T47D (cell line): ENCODE measurements around the gene USP35.
A peak's percentile ranks its signal among the peaks of the same experiment; 100 is the strongest.

ENCODE experiments used
- DNase-seq, 2 experiments: peaks; one replicate each; pipeline versions ENCODE4 v3.0.0 to v3.0.0-alpha.2; 2011 to 2012; ENCODE audit warnings: low read depth in 1 of 2, low spot score in 1 of 2
- JUND ChIP-seq: IDR thresholded peaks from 2 replicates; pipeline ENCODE4 v1.6.1; 2012; ENCODE audit warnings: low read depth
- in situ Hi-C: cut with HindIII; loops from 2 replicates; pipeline ENCODE4 v1.10.0; 2016; ENCODE audit warnings: low sequenced_read_pairs, low pct_unique_long_range_greater_than_20kb

USP35 gene

GRCh38 chr11:78179459-78180071 lies 9.2 kb upstream of the USP35 start:
- DNase-seq = no peak
- no peak for TF ChIP-seq JUND
- in situ Hi-C loops = no loop called here

- TF ChIP-seq JUND = no peak
- in situ Hi-C loops = no loop called here
- no peak for DNase-seq
These were observed 8.0 kb upstream of the USP35 start for GRCh38 chr11:78180751-78181150.

GRCh38 chr11:78181185-78181584 lies 7.5 kb upstream of the USP35 start:
- no peak for TF ChIP-seq JUND
- in situ Hi-C loops = no loop called here
- DNase-seq = no peak

GRCh38 chr11:78187366-78188285 lies 1.1 kb upstream of the USP35 start:
- in situ Hi-C loops = no loop called here
- peak in 1 of 2 experiments; percentile 58 for DNase-seq
- TF ChIP-seq JUND = no peak

GRCh38 chr11:78189174-78189724 lies 530 bp downstream of the USP35 start:
- in situ Hi-C loops = no loop called here
- no peak for DNase-seq
- TF ChIP-seq JUND = no peak

- no peak for TF ChIP-seq JUND
- no peak for DNase-seq
- in situ Hi-C loops = no loop called here
These were observed 1.1 kb downstream of the USP35 start for GRCh38 chr11:78189851-78190250.

GRCh38 chr11:78190374-78190773 lies 1.7 kb downstream of the USP35 start:
- no peak for TF ChIP-seq JUND
- in situ Hi-C loops = no loop called here
- no peak for DNase-seq

- in situ Hi-C loops = no loop called here
- DNase-seq = no peak
- TF ChIP-seq JUND = no peak
These were observed 2.3 kb downstream of the USP35 start for GRCh38 chr11:78190871-78191538.

- in situ Hi-C loops = no loop called here
- no peak for TF ChIP-seq JUND
- no peak for DNase-seq
These were observed 3.6 kb downstream of the USP35 start for GRCh38 chr11:78192223-78192719.

- TF ChIP-seq JUND = no peak
- no peak for DNase-seq
- in situ Hi-C loops = no loop called here
These were observed 4.2 kb downstream of the USP35 start for GRCh38 chr11:78192911-78193351.

- TF ChIP-seq JUND = no peak
- in situ Hi-C loops = no loop called here
- no peak for DNase-seq
These were observed 5.1 kb downstream of the USP35 start for GRCh38 chr11:78193806-78194205.

GRCh38 chr11:78194490-78194889 lies 5.8 kb downstream of the USP35 start:
- in situ Hi-C loops = no loop called here
- TF ChIP-seq JUND = no peak
- DNase-seq = no peak

- in situ Hi-C loops = no loop called here
- TF ChIP-seq JUND = no peak
- DNase-seq = no peak
These were observed 7.3 kb downstream of the USP35 start for GRCh38 chr11:78195917-78196560.
